Mucosa of rectum (tissue), 2 donors: Measurements from ENCODE around the gene ITIH2.
"Not testable (repeated sequence)": the region's sequence is repeated elsewhere in the genome, so short reads cannot be mapped to it uniquely, and the experiment has no call there.

ENCODE experiments used
- H3K27ac ChIP-seq, 2 donors: one replicate each; pipeline ENCODE4 v1.7.0; 2013; ENCODE audit warnings: inconsistent platforms in 2 of 2, low read depth in 2 of 2, low read length in 2 of 2
- H3K27me3 ChIP-seq, 2 donors: one replicate each; pipeline ENCODE4 v1.7.0; 2013; ENCODE audit warnings: low read length in 2 of 2; ENCODE audit not compliant: control insufficient read depth in 2 of 2, insufficient read depth in 2 of 2
- H3K36me3 ChIP-seq, 2 donors: one replicate each; pipeline ENCODE4 v1.7.0; 2013; ENCODE audit warnings: low read length in 2 of 2; ENCODE audit not compliant: control insufficient read depth in 2 of 2, insufficient read depth in 2 of 2
- H3K4me1 ChIP-seq, 2 donors: one replicate each; pipeline ENCODE4 v1.7.0; 2013; ENCODE audit warnings: low read length in 2 of 2, mild to moderate bottlenecking in 1 of 2; ENCODE audit not compliant: control insufficient read depth in 2 of 2, insufficient read depth in 2 of 2
- H3K4me3 ChIP-seq, 2 donors: one replicate each; pipeline ENCODE4 v1.7.0; 2013; ENCODE audit warnings: low read length in 2 of 2
- H3K9ac ChIP-seq, 2 donors: one replicate each; pipeline ENCODE4 v1.7.0; 2013; ENCODE audit warnings: low read length in 2 of 2, low read depth in 1 of 2, mild to moderate bottlenecking in 1 of 2
- H3K9me3 ChIP-seq, 2 donors: one replicate each; pipeline ENCODE4 v1.7.0; 2013; ENCODE audit warnings: low read length in 2 of 2; ENCODE audit not compliant: control insufficient read depth in 2 of 2
- donor health status: healthy.
- donor health status: Normal muscosa, but diverticular disease.

ITIH2 gene

DNA sequence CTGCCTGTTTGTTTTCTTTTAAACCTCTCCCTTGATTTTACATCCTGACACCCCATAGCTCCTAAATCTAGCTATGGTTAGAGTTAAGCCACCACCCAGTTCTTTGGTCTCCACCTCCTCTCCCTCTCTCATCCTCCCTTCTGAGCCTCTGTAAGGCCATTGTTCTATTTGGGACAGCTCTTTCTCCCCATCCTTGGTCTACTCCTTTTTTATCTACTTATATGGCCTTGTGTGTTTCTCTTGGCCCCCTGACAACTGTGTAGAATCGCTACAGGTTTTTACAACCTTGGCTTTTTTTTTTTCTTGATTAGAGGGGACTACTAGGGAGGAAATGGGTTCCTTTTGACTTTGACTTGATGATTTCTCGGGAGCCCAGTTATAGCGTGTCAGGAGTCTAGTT lies 33.0 kb upstream of the ITIH2 start:
- H3K9ac ChIP-seq = no peak overlapping the region
- H3K4me3 ChIP-seq = no peak overlapping the region
- peaks cover 0 to 14% of the 10 kb centered on the region in 2 donors for H3K27me3 ChIP-seq
- no peaks in the 10 kb centered on the region for H3K9me3 ChIP-seq
- no peaks in the 10 kb centered on the region for H3K36me3 ChIP-seq
- no peak overlapping the region for H3K27ac ChIP-seq
- peaks cover 2% of the 10 kb centered on the region in 2 donors for H3K4me1 ChIP-seq

DNA sequence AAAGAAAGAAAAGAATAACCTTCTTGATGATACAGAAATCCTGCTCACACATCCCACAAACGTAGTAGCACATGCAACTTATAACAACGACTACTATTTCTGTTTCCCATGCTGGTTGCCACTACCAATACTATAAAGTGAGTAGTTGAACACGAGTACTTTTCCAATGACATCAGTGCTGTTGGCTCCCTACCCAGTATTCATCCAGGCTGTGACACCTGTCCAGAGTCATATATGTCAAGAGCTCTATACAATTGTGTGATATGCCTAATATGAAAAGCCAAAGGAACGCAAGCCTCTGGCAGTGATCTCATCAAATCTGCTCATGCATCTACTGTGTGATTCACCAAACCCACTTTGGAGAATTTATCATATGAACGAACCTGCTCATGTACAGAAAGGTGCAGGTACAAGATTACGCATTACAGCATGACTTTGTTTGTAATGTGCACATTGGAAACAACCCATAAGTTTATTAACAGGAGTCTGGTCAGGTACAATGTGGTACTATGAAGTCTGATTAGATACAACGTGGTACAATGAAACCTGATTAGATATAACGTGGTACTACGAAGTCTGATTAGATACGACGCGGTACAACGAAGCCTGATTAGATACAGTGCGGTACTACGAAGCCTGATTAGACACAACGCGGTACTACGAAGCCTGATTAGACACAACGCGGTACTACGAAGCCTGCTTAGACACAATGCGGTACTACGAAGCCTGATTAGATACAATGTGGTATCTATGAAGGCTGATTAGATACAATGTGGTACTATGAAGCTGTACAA lies 30.6 kb upstream of the ITIH2 start:
- Histone ChIP-seq H3K27me3 (peaks cover 0 to 7% of the 10 kb centered on the region in 2 donors), H3K27ac (no peak overlapping the region), H3K4me3 (no peak overlapping the region), H3K36me3 (no peaks in the 10 kb centered on the region), H3K9me3 (no peaks in the 10 kb centered on the region), H3K4me1 (no peaks in the 10 kb centered on the region), H3K9ac (no peak overlapping the region)

DNA sequence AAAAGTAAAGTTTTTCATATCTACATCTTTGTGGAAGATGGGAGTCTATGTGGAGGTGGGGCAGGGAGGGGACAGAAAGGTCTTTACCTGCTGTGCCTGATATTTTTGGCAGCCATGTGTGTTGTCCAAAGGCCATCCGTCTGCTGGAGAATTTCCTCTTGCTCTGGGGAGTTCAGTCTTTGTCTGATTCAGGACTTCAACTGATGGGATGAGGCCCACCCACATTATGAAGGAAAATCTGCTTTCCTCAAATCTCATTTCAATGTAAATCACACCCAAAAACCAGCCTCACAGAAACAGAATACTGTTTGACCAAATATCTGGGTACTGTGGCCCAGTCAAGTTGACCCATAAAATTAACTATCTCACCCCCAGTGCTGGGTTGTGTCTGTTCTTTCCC lies 23.9 kb upstream of the ITIH2 start:
- H3K27ac ChIP-seq = no peak overlapping the region
- no peak overlapping the region for H3K4me3 ChIP-seq
- no peak overlapping the region for H3K9ac ChIP-seq
- H3K9me3 ChIP-seq = no peaks in the 10 kb centered on the region
- no peaks in the 10 kb centered on the region for H3K36me3 ChIP-seq
- no peaks in the 10 kb centered on the region for H3K4me1 ChIP-seq
- H3K27me3 ChIP-seq = peaks cover 0 to 3% of the 10 kb centered on the region in 2 donors

DNA sequence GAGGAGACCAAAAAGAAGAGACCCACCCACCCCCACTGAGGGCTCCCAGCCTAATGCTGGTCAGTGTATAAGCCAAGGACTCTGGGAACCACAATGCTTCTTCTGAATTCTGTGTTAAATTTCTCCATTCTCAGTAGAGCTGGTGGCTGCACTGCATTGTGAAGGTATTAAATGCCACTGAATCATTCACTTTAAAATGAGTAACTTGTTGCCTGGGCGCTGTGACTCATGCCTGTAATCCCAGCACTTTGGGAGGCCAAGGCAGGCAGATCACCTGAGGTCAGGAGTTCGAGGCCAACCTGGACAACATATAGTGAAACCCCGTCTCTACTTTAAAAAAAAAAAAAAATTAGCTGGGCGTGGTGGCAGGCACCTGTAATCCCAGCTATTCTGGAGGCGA lies 23.0 kb upstream of the ITIH2 start:
- H3K27me3 ChIP-seq, H3K36me3 ChIP-seq, H3K9ac ChIP-seq, H3K27ac ChIP-seq, H3K4me3 ChIP-seq, H3K9me3 ChIP-seq, H3K4me1 ChIP-seq: not testable (repeated sequence)

DNA sequence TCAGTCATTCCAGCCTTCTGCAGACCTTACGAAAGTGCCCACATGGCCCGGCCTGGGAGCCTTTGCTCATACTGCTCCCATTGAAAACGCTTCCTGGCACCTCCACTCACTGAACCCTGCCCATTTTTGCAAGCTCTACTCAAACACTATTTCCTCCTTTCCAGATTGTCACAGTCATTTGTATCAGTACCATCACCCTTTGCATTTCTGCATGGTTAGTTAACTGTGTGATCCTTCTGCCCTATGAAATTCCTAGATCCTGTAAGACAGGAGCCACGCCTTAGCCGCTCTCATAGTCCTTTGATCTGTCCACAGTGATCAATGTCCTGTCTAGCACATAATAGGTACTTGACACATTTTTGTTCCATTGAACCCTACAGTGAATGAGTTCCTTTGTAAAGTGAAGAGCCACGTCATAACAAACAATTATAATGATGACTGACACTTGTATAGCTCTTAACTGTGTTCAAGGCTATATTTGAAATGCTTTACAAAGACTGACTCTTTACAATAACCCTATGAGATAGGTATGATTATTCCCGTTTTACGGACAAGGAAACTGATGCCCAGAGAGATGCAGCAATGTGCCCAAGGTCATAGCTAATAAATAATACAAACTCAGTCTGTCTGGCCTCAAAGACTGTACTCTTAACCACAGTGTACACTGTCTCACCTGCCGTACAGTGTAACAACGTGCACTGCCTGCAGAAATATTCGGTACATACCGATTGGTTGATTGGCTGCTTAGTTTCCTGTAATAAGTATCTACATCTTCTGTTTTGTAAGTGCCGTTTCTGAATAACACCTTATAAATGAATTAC lies 16.6 kb upstream of the ITIH2 start:
- H3K9me3 ChIP-seq = no peaks in the 10 kb centered on the region
- no peak overlapping the region for H3K4me3 ChIP-seq
- H3K9ac ChIP-seq = no peak overlapping the region
- no peaks in the 10 kb centered on the region for H3K27me3 ChIP-seq
- H3K27ac ChIP-seq = no peak overlapping the region
- no peaks in the 10 kb centered on the region for H3K36me3 ChIP-seq
- H3K4me1 ChIP-seq = no peaks in the 10 kb centered on the region

DNA sequence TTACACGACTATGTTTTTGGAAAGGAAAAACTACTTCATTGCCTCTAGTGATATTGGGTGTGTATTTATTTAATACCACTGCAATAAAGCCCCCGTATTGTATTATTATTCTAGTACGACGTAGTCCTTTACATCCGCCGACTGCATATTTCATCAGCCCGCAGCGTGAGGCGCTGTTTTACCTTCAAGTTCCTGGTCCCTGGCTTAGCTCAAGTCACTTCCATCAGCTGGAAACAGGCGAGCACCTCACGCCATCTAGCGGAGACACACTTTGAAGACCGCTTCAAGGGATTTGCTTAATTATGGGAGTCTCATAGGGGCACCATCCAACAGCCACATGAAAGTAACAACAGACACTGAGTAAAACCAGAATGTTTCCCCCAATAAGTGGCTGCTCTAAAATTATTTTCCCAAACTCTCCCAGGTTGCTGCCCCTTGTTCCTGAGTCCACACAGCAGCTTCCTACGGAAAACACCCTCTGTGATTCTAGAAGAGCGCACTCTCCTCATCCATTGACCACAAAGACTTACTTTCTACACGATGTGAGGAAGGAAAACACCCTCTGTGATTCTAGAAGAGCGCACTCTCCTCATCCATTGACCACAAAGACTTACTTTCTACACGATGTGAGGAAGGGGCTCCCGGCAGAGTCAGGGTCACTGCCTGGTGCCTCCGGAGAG lies 15.7 kb upstream of the ITIH2 start:
- Histone ChIP-seq H3K36me3 (no peaks in the 10 kb centered on the region), H3K27ac (no peak overlapping the region)

DNA sequence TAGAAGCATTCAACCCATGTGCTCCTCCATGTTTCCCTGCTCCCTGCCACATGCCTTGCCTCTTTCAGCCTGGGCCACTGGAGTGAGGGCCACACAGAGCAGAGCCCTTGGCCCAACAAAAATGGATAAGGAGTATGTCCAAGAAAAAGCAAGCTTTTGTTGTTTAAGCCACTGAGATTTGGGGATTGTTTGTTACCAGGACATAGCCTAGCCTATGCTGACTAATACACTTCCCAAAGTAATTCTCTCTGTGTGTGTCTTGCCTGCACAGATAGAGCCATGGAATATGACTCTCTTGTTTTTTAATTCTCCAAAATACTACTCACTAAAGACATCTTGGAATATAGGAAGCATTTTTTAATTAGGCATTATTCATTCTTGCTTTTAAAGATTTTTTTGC lies 13.5 kb upstream of the ITIH2 start:
- no peaks in the 10 kb centered on the region for H3K4me1 ChIP-seq
- no peaks in the 10 kb centered on the region for H3K9me3 ChIP-seq
- H3K9ac ChIP-seq = no peak overlapping the region
- H3K4me3 ChIP-seq = no peak overlapping the region
- H3K27ac ChIP-seq = no peak overlapping the region
- no peaks in the 10 kb centered on the region for H3K36me3 ChIP-seq
- H3K27me3 ChIP-seq = no peaks in the 10 kb centered on the region

More for the DNA sequence above, 15.7 kb upstream of the ITIH2 start:
- Histone ChIP-seq H3K4me3 (no peak overlapping the region), H3K27me3 (no peaks in the 10 kb centered on the region), H3K9ac (no peak overlapping the region), H3K4me1 (no peaks in the 10 kb centered on the region), H3K9me3 (no peaks in the 10 kb centered on the region)

DNA sequence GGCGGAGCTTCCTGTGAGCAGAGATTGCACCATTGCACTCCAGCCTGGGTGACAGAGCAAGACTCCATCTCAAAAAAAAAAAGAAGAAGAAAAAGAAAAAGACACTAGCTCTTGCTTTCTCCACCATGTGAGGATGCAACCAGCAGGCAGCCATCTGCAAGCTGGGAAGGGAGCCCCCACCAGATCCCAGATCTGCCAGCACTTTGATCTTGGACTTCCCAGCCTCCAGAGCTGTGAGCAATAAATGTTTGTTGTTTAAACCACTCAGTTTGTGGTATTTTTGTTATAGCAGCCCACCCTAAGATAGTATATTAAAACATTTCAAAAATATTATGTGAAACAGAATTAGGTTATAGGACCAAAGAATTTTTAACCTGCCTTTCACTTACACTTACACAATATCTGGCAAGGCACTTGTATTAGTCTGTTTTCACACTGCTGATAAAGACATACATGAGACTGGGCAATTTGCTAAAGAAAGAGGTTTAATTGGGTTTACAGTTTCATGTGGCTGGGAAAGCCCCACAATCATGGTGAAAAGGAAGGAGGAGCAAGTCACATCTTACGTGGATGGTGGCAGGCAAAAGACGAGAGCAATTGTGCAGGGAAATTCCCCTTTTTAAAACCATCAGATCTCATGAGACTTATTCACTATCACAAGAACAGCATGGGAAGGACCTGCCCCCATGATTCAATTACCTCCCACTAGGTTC lies 12.1 kb upstream of the ITIH2 start:
- H3K27ac ChIP-seq, H3K36me3 ChIP-seq, H3K4me3 ChIP-seq, H3K9me3 ChIP-seq, H3K4me1 ChIP-seq, H3K9ac ChIP-seq, H3K27me3 ChIP-seq: not testable (repeated sequence)

DNA sequence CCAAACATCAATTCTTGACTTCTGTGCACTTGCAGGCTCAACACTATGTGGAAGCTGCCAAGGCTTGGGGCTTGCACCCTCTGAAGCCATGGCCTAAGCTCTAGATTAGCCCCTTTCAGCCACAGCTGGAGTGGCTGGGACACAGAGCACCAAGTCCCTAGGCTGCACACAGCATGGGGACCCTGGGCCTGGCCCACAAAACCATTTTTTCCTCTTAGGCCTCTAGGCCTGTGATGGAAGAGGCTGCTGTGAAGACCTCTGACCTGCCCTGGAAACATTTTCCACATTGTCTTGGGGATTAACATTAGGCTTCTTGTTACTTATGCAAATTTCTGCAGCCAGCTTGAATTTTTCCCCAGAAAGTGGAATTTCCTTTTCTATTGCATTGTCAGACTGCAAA lies 10.7 kb upstream of the ITIH2 start:
- H3K36me3 ChIP-seq, H3K9ac ChIP-seq, H3K27me3 ChIP-seq, H3K9me3 ChIP-seq, H3K4me3 ChIP-seq, H3K4me1 ChIP-seq, H3K27ac ChIP-seq: not testable (repeated sequence)

DNA sequence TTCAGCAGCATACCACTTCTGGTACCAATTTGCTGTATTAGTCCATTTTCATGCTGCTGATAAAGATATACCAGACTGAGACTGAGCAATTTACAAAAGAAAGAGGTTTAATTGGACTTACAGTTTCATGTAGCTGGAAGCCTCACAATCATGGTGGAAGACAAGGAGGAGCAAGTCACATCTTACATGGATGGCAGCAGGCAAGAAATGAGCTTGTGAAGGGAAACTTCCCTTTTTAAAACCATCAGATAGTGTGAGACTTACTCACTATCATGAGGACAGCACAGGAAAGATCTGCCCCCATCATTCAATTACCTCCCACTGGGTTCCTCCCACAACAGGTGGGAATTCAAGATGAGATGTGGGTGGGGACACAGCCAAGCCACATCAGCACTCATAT lies 9.9 kb upstream of the ITIH2 start:
- not testable (repeated sequence) for H3K27ac ChIP-seq, H3K27me3 ChIP-seq, H3K4me1 ChIP-seq, H3K9ac ChIP-seq, H3K36me3 ChIP-seq, H3K4me3 ChIP-seq, H3K9me3 ChIP-seq
